Effector CD8-positive, alpha-beta T cell (primary cell): ENCODE measurements around the gene ATP2A3.

Experiments
- DNase-seq: peaks from one replicate; lab custom pipeline; 2025; lab: John Stamatoyannopoulos, UW

The ATP2A3 gene

DNA sequence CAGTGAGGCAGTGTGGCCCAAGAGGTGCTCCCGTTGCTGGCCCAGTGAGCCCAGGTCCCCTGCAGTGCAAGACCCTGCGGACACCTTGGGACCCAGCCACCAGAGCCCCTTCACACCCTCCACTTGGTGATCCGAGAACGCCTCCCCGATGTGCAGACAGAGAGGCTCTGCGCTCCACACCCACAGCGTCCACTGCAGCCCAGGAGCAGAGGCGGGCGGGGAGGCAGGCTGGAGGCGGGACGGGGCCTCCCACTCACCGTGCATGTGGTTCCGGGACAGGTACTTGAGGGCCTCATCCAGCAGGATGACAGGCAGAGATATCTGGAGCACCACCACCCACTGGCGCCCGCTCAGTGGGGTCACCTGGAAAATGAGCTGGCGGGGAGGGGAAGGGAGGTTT, 35.8 kb downstream of the ATP2A3 start:
- no peak for DNase-seq

DNA sequence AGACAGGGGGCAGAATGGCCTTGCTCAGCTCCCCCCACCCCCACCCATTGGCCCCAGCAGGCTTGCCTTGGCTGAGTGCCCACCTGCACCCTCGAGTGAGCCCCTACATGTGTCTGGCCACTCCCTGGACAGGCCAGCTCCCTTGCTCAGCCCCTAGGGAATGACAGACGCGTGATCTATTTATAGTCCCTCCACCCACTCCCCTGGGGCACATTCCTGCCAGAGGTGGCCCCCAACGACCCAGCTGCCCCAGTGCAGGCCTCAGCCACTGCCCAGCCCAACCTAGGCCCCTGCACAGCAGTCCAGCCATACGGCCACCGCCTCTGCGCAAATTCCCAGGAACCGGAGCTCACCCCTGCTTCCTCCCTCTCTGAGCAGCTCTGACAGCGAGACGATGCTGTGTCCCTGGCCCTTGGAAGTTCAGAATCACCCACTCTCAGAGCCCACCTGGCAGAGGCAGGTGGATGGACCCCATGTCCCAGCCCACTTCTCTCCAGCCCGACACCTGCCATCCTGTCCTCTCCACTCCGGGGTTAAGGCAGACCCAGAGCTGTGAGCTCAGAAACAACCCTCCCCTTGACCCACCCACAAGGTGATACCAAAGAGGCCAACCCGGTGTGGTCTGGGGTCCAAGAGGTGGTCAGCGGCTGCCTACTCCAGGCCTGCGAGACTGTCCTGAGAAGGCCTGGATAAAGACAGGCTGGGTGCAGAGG, 36.5 kb downstream of the ATP2A3 start:
- DNase-seq: no peak

DNA sequence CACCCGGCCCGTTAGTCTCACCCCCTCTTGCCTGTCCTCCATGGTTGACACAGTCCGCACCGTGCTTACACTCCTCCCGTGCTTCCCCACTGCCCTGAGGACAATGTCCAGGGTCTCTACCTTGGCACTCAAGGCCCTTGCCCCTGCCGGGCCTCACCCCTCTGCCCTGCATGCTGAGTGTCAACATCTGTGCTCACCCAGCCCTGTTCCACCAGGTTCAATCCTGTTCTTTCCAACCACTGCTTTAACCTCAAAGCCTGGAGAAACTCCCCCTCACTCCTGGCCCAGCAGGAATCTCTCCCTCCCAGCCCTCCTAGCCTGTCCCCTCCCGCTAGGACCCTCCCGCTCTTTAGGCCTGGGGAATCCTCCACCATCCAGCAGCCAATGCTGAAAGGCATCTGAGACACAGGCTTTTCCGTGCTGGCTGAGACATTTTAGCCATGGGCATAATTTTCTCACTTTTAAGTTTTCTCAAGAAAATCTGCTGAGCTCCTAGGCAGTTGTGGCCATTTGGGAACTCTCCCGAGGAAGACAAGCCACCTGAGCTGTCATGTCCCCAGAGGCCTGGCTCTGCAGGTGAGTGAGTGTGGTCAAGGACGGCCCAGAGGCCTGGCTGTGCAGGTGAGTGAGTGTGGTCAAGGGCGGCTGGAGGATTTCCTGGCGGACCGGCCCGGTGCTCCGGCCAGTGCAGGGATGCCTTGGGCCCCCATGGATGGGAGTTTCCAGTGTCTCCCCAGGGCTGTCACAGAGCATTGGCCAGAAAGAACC, 37.2 kb downstream of the ATP2A3 start:
- no peak for DNase-seq

DNA sequence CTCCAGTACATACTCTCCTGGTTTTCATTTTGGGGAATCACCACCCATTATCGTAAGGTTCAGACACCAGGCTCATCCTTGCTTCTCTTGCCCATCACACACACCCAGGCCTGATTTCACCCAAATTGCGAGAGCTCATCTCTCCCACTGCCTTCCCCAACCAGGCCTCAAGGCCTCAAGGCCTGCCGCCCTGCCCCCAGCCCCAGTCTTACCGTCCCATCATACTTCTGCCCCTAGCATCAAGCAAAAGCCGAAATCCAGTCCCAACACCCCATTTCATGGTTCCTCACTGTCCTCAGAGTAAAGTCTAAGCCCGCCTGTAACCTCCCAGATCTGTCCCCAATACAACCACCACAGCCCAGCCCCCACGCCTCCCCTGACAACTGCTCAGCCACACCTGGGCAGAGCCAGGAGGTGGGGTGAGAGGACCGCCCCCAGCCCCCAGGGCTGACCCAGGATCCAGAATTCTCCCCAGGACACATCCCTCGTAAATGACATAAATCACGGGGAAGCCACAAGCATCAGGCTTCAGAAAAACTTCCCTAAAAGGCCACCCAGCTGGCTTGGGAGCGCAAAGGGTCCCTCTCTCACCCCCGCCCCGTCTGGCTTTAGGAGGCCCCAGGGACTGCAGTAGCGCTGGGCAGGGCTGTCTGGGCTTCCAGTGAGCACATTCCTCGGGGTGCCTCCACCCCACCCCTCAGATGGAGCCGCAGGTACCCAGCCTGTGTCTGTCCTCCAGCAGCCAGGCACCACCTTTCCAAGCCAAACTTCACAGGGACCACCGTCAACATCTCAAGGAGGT, 38.4 kb downstream of the ATP2A3 start:
- DNase-seq: no peak

DNA sequence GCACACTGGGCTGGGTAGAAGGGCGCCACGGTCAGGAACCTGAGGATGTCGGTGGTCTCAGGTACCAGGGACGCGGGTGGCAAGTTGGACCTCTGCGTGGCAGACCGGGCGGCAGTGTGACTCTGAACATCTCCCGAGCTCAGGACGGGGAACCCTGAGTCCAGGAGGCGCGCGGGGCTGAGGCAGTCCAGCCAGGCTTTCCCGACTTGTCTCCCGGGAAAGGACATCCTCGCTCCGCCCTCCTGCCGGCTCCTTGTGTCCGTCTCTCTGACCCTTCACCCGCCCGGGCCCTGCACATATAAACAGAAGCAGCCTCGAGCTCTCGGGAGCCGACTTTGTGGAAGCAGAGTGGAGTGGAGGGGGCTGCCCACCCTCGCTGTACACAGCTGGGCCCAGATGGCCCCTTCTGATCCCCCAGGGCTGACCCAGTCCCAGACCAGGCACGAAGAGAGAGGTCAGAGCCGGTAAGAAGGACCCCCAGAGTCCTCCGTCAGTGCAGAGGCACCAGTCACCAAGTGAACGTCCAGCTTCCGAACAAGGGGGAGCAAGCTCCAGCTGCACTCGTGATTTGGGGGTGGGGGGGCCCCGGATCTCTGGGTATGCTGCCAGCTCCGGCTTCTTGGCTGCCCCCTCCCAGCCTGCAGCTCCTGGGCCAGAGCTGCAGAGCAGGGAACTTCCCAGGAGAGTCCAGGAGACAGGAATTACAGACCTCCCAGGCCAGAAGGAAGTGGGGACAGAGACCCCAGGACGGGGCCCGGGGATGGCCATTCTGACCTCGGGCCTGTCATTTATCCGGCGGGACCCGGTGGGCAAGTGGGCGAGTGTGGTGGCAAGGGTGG, 39.5 kb downstream of the ATP2A3 start:
- DNase-seq: no peak

DNA sequence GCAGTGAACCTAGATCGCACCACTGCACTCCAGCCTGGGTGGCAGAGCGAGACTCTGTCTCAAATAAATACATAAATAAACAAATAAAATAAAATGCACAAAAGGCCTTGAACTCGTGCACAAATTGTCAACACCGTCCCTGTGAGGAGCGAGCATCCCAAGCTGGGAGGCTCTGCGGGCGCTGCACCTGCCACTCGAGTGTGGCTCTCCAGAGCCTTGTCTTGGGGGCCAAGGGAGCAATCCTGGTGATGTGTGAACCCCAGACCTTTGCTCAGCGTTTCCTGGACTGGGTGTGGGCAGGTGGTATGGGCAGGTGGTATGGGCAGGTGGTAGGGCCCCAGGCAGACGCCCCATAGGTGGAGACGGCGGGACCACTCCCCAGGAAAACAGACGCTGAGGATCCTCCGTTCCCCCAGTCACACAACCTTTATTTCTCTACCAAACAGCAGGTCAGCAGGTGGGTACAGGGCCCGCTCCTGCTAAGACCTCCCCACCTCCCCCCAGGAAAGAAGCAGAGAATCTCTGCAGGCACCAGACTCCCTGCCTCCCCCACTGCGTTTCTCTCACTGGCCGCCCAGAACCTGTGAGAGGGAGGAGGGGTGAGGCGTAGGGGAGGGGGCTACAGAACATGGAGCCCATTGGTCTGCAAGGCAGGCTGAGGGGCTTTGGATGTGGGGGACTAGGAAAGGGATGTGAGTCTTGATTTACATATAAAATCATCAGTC, 40.6 kb downstream of the ATP2A3 start:
- no peak for DNase-seq

DNA sequence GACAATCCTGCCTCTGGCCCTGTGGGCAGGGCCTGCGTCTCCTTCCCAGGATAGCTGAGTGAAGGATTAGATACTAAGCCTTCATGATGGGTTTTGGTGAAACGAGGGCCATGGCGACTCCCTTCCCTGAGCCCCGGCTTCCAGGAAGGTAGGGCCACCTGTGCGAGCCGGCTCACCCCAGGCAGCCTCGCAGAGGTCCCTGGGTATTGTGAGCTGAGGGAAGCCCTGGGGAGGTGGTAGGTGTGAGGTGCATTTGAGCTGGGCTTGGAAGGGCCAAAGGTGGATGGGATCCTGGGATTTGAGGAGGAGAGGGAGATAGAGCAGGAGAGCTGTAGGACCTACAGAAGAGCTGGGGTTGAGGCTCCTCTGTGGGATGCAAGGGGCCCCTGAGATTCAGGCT, 41.5 kb downstream of the ATP2A3 start:
- no peak for DNase-seq

DNA sequence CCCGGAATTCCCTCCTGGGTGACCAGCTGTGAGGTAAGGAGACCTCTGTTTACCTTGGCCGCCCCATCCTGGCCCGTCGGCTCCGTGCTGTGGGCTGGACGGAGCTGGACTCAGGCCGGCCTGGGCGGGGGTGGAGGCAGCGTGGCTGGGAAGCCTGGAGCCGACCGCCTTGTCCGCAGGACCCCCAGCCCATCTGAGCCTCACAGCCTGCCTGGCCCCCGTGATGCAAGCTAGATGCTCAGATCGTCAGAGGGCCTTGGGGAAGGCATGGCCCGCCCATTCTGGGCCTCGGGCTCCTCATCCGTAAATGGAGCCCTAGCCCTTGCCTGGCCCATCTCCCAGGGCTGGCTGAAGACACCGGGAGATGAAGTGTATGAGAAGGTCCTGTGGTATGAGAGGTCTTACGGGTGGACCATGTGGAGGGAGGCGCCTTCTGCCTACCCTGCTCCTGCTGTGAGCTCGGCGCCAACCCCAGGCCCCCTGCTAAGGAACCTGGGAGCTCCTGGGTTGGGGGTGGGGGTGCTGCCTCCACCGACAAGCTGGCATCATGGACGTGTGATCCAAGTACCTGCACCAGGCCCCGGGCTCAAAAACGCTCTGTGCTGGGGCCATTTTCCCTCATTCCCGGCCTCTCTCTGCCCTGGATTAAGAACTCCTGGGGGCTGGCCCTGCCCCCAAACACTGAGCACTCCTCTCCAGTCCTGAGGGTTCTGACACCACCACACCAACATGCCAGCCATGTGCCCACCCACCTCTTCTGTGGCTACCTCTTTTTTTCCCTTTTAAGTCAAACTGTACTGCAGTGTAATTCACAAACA, 42.5 kb downstream of the ATP2A3 start:
- no peak for DNase-seq

DNA sequence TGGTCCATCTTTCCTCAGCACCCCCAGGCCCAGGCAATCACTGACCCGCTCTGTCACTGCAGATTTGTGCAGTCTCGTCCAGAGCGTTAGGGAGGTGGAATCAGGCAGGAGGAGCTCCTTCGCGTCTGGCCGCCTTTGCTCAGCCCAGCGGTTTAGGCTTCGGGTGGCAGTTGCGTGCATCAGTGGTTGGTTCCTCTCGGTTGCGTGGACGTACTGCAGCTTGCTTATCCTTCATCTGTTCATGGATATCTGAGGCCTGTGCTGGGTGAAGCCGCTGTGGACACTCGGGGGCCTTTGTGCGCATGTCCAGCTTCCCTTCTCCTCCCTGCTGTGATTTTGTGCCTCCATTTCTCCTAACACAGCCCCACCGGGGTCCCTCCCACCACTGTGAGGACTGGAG, 43.2 kb downstream of the ATP2A3 start:
- DNase-seq: no peak

DNA sequence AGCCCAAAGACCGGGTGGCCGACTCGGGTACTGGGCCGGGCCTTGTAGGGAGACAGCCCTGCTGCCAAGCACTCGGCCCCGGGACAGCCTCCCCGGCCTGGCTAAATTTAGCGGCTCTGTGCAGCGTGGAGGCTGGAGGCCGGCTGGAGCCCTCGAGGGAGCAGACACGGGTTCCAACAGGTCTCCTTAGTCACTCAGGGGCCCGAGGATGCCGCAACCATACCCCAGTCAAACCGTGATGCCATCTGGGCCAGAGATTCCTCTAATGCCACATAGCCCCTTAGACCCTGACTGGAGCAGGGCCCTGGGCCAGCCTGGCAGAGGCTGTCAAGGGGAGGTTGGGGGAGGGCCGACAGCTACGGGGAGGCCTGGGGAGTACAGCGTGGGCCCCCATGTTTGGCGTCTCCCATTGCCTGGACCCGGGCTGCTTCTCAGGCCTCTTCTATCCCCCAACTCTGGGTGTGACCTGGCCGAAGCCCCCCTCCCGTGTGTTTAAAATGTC, 45.1 kb downstream of the ATP2A3 start:
- no peak for DNase-seq

DNA sequence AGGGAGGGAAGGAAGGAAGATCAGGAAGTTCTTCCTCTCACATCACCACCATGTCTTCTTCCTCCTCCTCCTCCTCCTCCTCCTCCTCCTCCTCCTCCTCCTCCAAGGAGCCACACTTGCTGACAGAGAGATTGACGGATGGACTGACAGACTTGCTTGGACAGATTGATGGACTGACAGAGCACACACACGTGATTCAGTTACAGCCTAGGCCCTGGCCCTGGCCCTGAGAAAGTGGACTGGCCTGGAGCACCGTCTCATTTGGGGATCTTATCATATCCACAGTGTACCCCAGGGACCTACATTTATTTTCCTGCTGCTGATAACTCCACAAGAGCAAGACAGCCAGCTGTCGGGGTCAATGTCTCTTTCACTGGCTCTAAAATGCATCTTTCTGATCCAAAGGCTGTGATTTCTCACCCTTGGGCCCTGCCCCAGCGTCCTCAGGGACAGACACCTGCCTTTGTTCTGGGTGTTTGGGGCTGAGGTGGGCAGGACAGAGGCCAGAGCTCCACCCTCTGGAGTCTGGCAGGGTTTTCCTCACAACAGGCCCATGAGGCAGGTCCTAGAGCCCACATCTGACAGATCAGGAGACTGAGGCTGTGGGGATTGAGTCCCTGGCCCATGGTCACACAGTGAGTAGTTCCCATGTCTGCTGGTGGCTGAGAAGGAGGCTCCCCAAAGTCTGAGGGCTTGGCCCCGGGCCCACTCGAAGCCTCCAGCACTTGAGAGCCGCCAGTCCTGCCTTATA, 45.7 kb downstream of the ATP2A3 start:
- DNase-seq: no peak

DNA sequence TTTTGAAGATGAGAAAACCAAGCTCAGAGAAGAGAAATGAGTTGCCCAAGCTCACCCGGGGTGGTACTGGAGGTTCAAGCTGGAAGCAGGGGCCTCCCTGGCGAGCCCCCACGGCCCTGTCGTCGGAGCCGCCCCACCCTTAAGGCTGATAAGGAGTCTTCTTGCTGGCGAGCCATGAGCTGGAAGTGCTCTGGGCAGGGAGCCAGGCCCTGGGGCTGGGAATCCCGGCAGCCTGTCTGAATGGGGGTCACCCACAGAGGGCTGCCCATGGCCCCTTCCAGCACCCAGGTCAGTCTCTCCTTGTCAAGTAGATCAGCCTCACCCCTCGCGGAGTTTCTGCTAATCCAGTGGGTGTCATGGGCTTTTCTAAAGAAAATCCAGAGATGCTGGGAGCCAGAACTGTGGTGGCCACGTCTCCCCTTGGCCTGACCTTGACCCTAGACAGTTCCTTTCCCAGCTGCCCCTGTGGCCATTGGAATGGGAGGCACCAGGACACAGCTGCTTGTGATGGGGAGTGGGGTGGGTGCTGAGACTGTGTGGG, 46.8 kb downstream of the ATP2A3 start:
- no peak for DNase-seq

DNA sequence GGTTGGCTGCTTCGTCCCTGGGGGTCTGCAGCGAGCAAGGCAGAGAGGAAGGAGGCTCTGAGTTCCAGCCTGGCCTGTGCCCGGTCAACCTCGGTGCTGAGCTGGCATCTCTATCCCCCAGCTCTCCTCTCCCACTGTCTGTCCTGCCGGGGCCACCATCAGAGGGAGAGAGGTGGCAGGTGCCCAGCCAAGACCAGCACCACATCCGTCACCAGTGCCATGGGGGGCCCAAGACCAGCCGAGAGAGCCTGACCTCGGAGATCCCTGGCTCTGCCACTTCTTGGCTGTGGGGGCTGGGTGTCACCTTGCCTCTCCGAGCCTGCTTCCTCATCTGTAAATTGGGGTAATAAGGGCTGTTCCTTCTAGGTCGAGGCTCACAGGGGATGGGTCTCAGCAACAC, 47.4 kb downstream of the ATP2A3 start:
- DNase-seq: no peak

DNA sequence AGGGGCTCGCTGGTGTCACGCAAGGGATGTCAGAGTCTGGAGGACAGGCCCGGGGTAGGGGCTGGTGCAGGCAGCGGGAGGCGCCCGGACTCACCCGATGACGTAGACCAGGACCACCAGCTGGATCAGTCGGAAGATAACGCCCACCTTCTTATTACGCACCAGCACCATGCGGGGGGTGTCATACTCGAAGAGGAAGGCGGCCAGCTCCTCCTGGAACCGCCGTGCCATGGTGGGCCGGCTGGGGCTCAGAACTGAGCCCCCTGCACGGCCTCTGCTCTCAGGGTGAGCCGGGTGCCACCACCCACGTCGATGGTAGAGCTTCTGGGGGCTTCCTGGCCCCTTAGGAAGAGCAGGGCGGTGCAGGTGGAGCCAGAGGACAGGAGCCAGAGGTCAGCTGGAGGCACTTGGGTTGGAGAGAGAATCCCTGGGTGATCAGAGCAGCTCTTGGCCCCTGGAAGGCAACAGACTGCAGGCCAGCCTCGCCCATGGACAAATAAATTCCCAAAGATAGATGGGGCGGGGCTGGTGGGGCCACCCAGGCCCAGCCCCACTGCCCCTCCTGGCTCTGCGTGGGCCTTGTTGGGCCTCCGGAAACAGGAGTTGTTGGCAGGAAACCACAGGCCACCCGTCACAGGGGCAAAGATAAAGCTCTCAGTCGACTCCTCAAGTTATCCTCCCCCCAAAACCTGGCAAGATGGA, 48.1 kb downstream of the ATP2A3 start, which contains the start of gene P2RX1:
TSS of gene P2RX1 (minus strand) at position 471 of the 702 bp plus-strand sequence. CDS start at position 231, 240 bp downstream.
- no peak for DNase-seq

DNA sequence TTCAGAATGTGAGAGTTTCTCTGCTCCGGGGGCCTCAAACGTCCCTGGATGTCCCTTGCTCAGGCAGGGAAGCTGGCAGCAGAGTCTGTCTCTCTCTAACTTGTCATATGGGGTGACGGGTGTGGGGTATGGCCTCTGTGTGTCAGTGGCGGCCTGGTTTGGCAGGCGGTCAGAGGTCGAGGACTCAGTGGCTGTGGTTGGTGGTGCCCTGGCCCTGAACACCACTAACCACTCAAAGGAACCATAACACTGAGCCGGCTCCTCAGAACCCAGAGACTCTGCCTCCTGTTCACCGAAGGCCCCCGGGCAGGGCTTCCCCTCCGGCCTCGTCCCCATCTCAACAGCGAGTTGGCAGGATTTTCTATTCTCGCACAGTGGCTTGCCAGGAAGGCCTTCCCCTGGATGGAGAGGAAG, 48.6 kb downstream of the ATP2A3 start:
- no peak for DNase-seq

DNA sequence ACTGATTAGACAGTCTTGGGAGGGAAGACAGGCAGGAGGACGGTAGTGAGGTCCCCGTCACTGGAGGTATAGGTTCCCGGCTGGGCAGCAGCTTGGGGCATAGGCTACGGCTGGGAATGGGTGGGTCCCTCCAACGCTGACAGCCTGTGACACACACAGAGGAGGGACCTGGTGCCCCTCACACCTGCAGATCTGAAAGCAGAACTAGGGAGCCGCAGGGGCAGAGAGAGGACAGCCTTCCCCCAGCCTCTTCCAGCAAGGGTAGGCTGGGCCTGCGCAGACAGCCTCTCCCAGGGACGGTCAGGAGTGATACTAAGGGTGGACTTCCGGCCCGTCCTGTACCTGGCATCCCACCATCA, 49.9 kb downstream of the ATP2A3 start:
- DNase-seq: no peak

DNA sequence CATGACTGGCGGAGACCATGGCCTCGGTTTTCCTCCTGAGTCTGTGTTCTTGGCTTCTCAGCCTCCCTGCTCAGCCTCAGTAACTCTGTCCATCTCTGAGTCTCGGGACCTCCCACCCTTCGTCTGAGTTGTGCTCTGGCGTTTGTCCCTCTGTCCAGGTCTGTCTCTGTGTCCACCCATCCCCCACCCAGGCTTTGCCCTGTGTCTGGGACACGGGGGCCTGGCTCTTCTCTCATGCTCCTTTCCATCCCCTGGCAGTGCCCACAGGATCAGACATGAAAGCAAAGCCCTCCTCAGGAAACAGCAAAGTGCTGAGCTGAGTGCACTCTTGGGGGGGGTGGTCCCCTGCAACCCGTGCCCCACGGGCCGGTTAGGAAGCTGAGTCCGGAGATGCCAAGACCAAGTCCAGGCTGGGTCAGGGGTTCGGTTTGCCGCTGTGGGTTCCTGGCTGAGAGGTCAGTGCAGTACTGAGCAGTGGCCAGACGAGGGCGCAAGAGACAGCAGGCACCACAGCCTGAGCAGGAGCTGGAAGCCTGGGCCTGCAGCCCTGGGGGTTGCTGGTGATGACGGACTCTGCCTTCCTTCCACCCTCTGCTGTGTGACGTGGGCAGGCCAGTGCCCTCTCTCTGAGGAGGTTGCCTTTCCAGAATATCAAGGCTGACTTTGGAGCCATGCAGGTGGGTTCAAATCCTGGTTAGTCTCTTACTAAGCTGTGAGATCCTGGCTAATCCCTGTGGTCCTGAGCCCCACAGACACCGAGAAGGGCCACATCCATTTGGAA, 50.5 kb downstream of the ATP2A3 start:
- peak; percentile 67 for DNase-seq

DNA sequence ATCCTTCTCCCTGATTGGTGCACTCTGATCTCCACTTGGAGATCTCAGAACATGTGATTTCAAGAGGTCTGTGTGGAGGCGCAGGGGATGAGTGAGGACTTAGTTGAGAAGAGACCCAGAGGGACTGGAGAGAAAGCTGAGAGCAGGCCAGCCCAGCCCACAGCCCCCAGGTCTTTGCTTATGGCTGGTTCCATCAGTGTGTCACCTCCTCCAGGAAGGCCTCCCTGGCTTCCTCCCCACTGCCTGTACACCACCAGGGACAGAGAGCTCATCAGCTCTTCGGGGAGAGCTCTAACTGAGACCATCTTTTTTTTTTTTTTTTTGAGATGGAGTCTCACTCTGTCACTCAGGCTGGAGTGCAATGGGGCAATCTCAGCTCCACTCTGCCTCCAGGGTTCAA, 51.4 kb downstream of the ATP2A3 start:
- DNase-seq: no peak
